HepG2 (cell line): ENCODE data around the gene WIPF2. TPM values are rescaled to one million over a fixed set of nuclear protein-coding genes. Genes with fewer than 3 reads are reported as not detected.

Source experiments
- HNRNPUL1 ChIP-seq: fragments of 200-400 bp; formaldehyde crosslinking; IDR thresholded peaks from 2 replicates; pipeline ENCODE4 v1.6.1; 2017; ENCODE audit warnings: low read depth, mild to moderate bottlenecking, low read length, moderate library complexity
- RAD21 ChIP-seq: fragments of 450-650 bp; formaldehyde crosslinking; IDR thresholded peaks from 2 replicates; pipeline ENCODE4 v1.5.0; 2020; ENCODE audit warnings: mild to moderate bottlenecking
- SIN3B ChIP-seq: fragments of 150-350 bp; IDR thresholded peaks from 2 replicates; pipeline ENCODE4 v1.6.1; 2014; ENCODE audit warnings: low read length
- SNAI1 ChIP-seq: sonication (generic); formaldehyde crosslinking; IDR thresholded peaks from 2 replicates; pipeline ENCODE4 v1.5.0; 2020; ENCODE audit warnings: mild to moderate bottlenecking, missing genetic modification reagents, borderline replicate concordance
- ZFP82 ChIP-seq: sonication (generic); formaldehyde crosslinking; IDR thresholded peaks from 2 replicates; pipeline ENCODE4 v1.5.1; 2020; ENCODE audit warnings: mild to moderate bottlenecking, missing genetic modification reagents, borderline replicate concordance
- ZKSCAN8 ChIP-seq: IDR thresholded peaks from 2 replicates; pipeline ENCODE4 v1.6.1; 2016; ENCODE audit warnings: borderline replicate concordance, missing genetic modification reagents, missing compliant biosample characterization
- ZNF430 ChIP-seq: sonication (generic); formaldehyde crosslinking; IDR thresholded peaks from 2 replicates; pipeline ENCODE4 v1.9.0; 2021; ENCODE audit warnings: mild to moderate bottlenecking, missing genetic modification reagents
- ZNF747 ChIP-seq: sonication (generic); formaldehyde crosslinking; IDR thresholded peaks from 2 replicates; pipeline ENCODE4 v1.8.1; 2023; ENCODE audit warnings: missing genetic modification reagents, mild to moderate bottlenecking, borderline replicate concordance
- ZSCAN21 ChIP-seq: sonication (generic); formaldehyde crosslinking; IDR thresholded peaks from 2 replicates; pipeline ENCODE4 v1.8.0; 2022; ENCODE audit warnings: mild to moderate bottlenecking, missing genetic modification reagents, moderate library complexity, borderline replicate concordance
- ZSCAN30 ChIP-seq: sonication (generic); formaldehyde crosslinking; IDR thresholded peaks from 2 replicates; pipeline ENCODE4 v1.5.0; 2020; ENCODE audit warnings: mild to moderate bottlenecking, missing genetic modification reagents
- polyA plus RNA-seq, 8 experiments: library from polyadenylated mRNA; depleted of rRNA in 3 of 8; stranded (reverse) in 7 of 8; unstranded in 1 of 8; fragments of >200 nt; fragmentation: Illumina TruSeq in 4 of 8; extraction: Trizol in 4 of 8; gene quantifications; 2 replicates each; pipeline versions ENCODE4 v1.2.1 to v1.2.3, GENCODE V29; 2011 to 2016; ENCODE audit warnings: low read depth in 4 of 8, missing spikeins in 1 of 8, mixed read lengths in 1 of 8; ENCODE audit not compliant: insufficient read depth in 1 of 8
- total RNA-seq, 5 experiments: library from RNA; depleted of rRNA; stranded (reverse); fragments of >200 nt; fragmentation: Illumina TruSeq; extraction: Trizol; gene quantifications; 2 replicates each; pipeline ENCODE4 v1.2.3, GENCODE V29; 2016; ENCODE audit warnings: low read depth in 1 of 5
- TF ChIP-seq, protein P1 (sequence below), 2 experiments: sonication (generic) in 1 of 2; formaldehyde crosslinking in 1 of 2; IDR thresholded peaks; 2 replicates each; pipeline versions ENCODE4 v1.5.1 to v1.6.1; 2011 to 2020; ENCODE audit warnings: borderline replicate concordance in 1 of 2, low read depth in 1 of 2, low read length in 1 of 2, mild to moderate bottlenecking in 1 of 2, missing genetic modification reagents in 1 of 2, moderate library complexity in 1 of 2
- TF ChIP-seq, protein P2 (sequence below): sonication (generic); formaldehyde crosslinking; IDR thresholded peaks from 2 replicates; pipeline ENCODE4 v1.4.0; 2020; ENCODE audit warnings: missing genetic modification reagents
- TF ChIP-seq, protein P3 (sequence below): sonication (generic); formaldehyde crosslinking; IDR thresholded peaks from 2 replicates; pipeline ENCODE4 v1.5.0; 2020; ENCODE audit warnings: mild to moderate bottlenecking, missing genetic modification reagents
- TF ChIP-seq, protein P4 (sequence below), 2 experiments: sonication (generic) in 1 of 2; formaldehyde crosslinking in 1 of 2; IDR thresholded peaks; 2 replicates each; pipeline versions ENCODE4 v1.4.0 to v1.6.1; 2018 to 2020; ENCODE audit warnings: missing genetic modification reagents in 2 of 2, borderline replicate concordance in 1 of 2, low read depth in 1 of 2, mild to moderate bottlenecking in 1 of 2, missing biosample characterization in 1 of 2
- TF ChIP-seq, protein P5 (sequence below): sonication (generic); formaldehyde crosslinking; conservative IDR thresholded peaks from 2 replicates; pipeline ENCODE4 v1.8.0; 2022; ENCODE audit warnings: mild to moderate bottlenecking, moderate library complexity, missing genetic modification reagents

The WIPF2 gene
- total and polyA plus RNA-seq, 2 of the 13 experiments (the other 11 are each of a cell fraction or from before 2014, with no cell fraction given): 7.2 to 10.8 TPM

DNA sequence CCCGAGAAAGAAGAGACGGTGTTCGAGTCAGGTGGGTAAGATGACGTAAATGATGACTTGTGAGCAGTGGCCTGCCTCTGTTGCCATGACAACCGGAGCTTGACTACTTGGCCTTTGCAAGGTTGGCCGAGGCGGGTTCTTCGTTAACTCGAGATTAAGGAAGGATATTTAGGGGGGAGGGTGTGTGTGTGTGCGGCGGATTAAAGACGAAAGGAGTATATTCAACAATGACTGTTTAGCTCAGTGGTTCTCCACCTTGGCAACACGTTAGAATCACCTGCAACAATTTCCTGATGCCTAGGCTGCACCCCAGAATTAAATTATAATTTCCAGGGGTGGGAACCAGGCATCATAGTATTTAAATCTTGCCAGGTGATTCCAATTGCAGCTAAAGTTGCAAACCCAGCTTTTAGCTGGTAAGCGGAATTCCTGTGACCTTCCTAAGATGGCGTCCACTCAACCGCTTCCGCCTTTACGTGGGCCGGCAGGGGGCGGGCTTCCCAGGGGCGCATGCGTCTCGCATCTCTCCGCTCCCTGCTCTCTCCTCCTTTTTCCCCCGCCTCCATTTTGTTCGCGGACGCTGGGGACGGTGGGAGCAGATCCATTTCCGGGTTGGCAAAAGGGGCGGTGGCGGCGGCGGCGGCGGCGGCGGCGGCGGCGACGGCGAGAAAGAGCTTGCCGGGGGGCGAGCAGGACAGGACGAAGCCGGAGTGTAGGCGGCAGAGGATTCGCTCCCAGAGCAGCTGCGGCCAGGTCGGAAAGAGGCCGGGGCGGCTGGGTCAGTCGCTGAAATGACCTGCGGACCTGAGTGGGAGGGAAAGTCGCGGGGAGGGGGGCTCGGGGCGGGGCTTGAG, at the start of gene WIPF2 (continued):
- TF ChIP-seq, protein P1, sequence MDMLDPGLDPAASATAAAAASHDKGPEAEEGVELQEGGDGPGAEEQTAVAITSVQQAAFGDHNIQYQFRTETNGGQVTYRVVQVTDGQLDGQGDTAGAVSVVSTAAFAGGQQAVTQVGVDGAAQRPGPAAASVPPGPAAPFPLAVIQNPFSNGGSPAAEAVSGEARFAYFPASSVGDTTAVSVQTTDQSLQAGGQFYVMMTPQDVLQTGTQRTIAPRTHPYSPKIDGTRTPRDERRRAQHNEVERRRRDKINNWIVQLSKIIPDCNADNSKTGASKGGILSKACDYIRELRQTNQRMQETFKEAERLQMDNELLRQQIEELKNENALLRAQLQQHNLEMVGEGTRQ (IDR thresholded peaks at IDR 0.05; ENCODE audit: low read depth, low read length): no peak
- TF ChIP-seq, protein P1 (CRISPR knock-in tag; IDR thresholded peaks at IDR 0.05; ENCODE audit: borderline replicate concordance): no peak; the same call in 1 of the 2 replicates
- TF ChIP-seq HNRNPUL1: no peak
- TF ChIP-seq SIN3B: no peak
- TF ChIP-seq, protein P2, sequence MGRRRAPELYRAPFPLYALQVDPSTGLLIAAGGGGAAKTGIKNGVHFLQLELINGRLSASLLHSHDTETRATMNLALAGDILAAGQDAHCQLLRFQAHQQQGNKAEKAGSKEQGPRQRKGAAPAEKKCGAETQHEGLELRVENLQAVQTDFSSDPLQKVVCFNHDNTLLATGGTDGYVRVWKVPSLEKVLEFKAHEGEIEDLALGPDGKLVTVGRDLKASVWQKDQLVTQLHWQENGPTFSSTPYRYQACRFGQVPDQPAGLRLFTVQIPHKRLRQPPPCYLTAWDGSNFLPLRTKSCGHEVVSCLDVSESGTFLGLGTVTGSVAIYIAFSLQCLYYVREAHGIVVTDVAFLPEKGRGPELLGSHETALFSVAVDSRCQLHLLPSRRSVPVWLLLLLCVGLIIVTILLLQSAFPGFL (CRISPR knock-in tag): no peak
- TF ChIP-seq, protein P3, sequence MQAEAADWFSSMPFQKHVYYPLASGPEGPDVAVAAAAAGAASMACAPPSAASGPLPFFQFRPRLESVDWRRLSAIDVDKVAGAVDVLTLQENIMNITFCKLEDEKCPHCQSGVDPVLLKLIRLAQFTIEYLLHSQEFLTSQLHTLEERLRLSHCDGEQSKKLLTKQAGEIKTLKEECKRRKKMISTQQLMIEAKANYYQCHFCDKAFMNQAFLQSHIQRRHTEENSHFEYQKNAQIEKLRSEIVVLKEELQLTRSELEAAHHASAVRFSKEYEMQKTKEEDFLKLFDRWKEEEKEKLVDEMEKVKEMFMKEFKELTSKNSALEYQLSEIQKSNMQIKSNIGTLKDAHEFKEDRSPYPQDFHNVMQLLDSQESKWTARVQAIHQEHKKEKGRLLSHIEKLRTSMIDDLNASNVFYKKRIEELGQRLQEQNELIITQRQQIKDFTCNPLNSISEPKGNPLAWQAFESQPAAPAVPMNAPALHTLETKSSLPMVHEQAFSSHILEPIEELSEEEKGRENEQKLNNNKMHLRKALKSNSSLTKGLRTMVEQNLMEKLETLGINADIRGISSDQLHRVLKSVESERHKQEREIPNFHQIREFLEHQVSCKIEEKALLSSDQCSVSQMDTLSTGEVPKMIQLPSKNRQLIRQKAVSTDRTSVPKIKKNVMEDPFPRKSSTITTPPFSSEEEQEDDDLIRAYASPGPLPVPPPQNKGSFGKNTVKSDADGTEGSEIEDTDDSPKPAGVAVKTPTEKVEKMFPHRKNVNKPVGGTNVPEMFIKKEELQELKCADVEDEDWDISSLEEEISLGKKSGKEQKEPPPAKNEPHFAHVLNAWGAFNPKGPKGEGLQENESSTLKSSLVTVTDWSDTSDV: no peak
- TF ChIP-seq, protein P4, sequence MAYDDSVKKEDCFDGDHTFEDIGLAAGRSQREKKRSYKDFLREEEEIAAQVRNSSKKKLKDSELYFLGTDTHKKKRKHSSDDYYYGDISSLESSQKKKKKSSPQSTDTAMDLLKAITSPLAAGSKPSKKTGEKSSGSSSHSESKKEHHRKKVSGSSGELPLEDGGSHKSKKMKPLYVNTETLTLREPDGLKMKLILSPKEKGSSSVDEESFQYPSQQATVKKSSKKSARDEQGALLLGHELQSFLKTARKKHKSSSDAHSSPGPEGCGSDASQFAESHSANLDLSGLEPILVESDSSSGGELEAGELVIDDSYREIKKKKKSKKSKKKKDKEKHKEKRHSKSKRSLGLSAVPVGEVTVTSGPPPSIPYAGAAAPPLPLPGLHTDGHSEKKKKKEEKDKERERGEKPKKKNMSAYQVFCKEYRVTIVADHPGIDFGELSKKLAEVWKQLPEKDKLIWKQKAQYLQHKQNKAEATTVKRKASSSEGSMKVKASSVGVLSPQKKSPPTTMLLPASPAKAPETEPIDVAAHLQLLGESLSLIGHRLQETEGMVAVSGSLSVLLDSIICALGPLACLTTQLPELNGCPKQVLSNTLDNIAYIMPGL (CRISPR knock-in tag; IDR thresholded peaks at IDR 0.05; ENCODE audit: borderline replicate concordance in 1 of 2, low read depth in 1 of 2): peak; percentile 73 to 79; a peak in 3 of 4 replicates
- peak; percentile 83; the same call in 1 of the 2 replicates for TF ChIP-seq ZNF747
- no peak for TF ChIP-seq ZSCAN30 (CRISPR knock-in tag)
- TF ChIP-seq ZKSCAN8: peak; percentile 35; the same call in 1 of the 2 replicates
- TF ChIP-seq ZFP82 (CRISPR knock-in tag): peak; percentile 53; the same call in 1 of the 2 replicates
- no peak for TF ChIP-seq RAD21 (CRISPR knock-in tag)
- no peak for TF ChIP-seq ZSCAN21 (CRISPR knock-in tag)
- peak; percentile 75; the same call in 1 of the 2 replicates for TF ChIP-seq ZNF430 (CRISPR knock-in tag)
- TF ChIP-seq, protein P5, sequence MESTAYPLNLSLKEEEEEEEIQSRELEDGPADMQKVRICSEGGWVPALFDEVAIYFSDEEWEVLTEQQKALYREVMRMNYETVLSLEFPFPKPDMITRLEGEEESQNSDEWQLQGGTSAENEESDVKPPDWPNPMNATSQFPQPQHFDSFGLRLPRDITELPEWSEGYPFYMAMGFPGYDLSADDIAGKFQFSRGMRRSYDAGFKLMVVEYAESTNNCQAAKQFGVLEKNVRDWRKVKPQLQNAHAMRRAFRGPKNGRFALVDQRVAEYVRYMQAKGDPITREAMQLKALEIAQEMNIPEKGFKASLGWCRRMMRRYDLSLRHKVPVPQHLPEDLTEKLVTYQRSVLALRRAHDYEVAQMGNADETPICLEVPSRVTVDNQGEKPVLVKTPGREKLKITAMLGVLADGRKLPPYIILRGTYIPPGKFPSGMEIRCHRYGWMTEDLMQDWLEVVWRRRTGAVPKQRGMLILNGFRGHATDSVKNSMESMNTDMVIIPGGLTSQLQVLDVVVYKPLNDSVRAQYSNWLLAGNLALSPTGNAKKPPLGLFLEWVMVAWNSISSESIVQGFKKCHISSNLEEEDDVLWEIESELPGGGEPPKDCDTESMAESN: peak; percentile 91
- TF ChIP-seq SNAI1 (CRISPR knock-in tag): 0 out of 2 replicates have a peak, but pooled peaks have one; percentile 65
